PFSK-1 (cell line): ENCODE results near the gene ANGPTL4.

Experiments
- FOXP2 ChIP-seq: optimal IDR thresholded peaks from 2 replicates; pipeline ENCODE3; 2011; ENCODE audit warnings: borderline replicate concordance, control low read depth, inconsistent platforms; ENCODE audit not compliant: insufficient read depth; ENCODE audit errors: extremely low read length, extremely low read depth
- POLR2AphosphoS5 ChIP-seq: IDR thresholded peaks from 2 replicates; pipeline ENCODE4 v1.6.1; 2012; ENCODE audit warnings: low read depth, mild to moderate bottlenecking, control low read depth, low read length, moderate library complexity
- SIN3A ChIP-seq: IDR thresholded peaks from 2 replicates; pipeline ENCODE4 v1.6.1; 2012; ENCODE audit warnings: mild to moderate bottlenecking, low read length, moderate library complexity, borderline replicate concordance; ENCODE audit not compliant: insufficient read depth
- TAF1 ChIP-seq: IDR thresholded peaks from 2 replicates; pipeline ENCODE4 v1.6.1; 2012; ENCODE audit warnings: low read length, control low read depth, borderline replicate concordance; ENCODE audit not compliant: insufficient read depth
- TF ChIP-seq, protein P1 (sequence below), 2 experiments: IDR thresholded peaks; 2 replicates each; pipeline versions ENCODE4 v1.6.1 to v1.8.0; 2011 to 2012; ENCODE audit warnings: low read depth in 2 of 2, low read length in 2 of 2, control low read depth in 1 of 2, inconsistent platforms in 1 of 2, mild to moderate bottlenecking in 1 of 2, moderate library complexity in 1 of 2; ENCODE audit not compliant: insufficient read depth in 1 of 2

DNA sequence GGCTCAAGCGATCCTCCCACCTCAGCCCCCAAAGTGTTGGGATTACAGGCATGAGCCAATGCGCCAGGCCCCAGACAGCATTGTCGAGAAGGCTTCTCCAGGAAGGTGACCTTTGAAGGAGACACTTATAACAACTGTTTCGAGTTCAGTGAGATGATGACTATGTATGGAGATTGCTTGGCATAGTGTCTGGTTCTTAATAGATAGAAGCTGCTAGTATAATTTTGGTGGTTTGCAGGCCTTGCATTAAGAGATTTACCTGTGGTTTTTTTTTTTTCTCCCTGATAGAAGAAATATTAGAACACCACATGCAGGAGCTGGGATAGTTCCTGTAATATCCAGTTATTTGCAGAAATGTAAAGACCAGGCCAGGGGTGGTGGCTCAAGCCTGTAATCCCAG is 52.8 kb downstream of the ANGPTL4 start:
- TF ChIP-seq TAF1, result no peak
- no peak for TF ChIP-seq POLR2AphosphoS5
- TF ChIP-seq SIN3A, result no peak
- TF ChIP-seq, protein P1, sequence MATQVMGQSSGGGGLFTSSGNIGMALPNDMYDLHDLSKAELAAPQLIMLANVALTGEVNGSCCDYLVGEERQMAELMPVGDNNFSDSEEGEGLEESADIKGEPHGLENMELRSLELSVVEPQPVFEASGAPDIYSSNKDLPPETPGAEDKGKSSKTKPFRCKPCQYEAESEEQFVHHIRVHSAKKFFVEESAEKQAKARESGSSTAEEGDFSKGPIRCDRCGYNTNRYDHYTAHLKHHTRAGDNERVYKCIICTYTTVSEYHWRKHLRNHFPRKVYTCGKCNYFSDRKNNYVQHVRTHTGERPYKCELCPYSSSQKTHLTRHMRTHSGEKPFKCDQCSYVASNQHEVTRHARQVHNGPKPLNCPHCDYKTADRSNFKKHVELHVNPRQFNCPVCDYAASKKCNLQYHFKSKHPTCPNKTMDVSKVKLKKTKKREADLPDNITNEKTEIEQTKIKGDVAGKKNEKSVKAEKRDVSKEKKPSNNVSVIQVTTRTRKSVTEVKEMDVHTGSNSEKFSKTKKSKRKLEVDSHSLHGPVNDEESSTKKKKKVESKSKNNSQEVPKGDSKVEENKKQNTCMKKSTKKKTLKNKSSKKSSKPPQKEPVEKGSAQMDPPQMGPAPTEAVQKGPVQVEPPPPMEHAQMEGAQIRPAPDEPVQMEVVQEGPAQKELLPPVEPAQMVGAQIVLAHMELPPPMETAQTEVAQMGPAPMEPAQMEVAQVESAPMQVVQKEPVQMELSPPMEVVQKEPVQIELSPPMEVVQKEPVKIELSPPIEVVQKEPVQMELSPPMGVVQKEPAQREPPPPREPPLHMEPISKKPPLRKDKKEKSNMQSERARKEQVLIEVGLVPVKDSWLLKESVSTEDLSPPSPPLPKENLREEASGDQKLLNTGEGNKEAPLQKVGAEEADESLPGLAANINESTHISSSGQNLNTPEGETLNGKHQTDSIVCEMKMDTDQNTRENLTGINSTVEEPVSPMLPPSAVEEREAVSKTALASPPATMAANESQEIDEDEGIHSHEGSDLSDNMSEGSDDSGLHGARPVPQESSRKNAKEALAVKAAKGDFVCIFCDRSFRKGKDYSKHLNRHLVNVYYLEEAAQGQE (IDR thresholded peaks at IDR 0.05; ENCODE audit: insufficient read depth in 1 of 2, low read depth in 2 of 2, low read length in 2 of 2), result no peak
- TF ChIP-seq FOXP2, result no peak
